ENCODE results near the gene CLEC18B.
"Not testable (repeated sequence)": the region's sequence is repeated elsewhere in the genome, so short reads cannot be mapped to it uniquely, and the experiment has no call there.

GRCh38 chr16:74367469-74368001 is 53.7 kb downstream of the CLEC18B start:
- TF ChIP-seq CTCF, POLR2A, POLR2AphosphoS5 (IDR thresholded peaks at IDR 0.05): not testable (repeated sequence)

Data from prostate gland (tissue), 2 donors.